ENCODE data around the gene TMEM107.
A peak's percentile ranks its signal among the peaks of the same experiment; 100 is the strongest.
"Not testable (repeated sequence)": the region's sequence is repeated elsewhere in the genome, so short reads cannot be mapped to it uniquely, and the experiment has no call there.

Gene TMEM107

GRCh38 chr17:8173056-8173870 lies 2.9 kb downstream of the TMEM107 start:
- Histone ChIP-seq H3K4me1 (ENCODE audit: control insufficient read depth, insufficient read depth, low read length, poor library complexity, severe bottlenecking) (no peaks in the 10 kb centered on the region), H3K4me3 (ENCODE audit: extremely low read depth, insufficient read depth, low read length, poor library complexity, severe bottlenecking) (peak overlapping the region; percentile 37), H3K9me3 (ENCODE audit: control insufficient read depth, low read length) (no peaks in the 10 kb centered on the region), H3K36me3 (ENCODE audit: control insufficient read depth, insufficient read depth, low read length) (no peaks in the 10 kb centered on the region), H3K27ac (ENCODE audit: low read depth, low read length, severe bottlenecking) (peak overlapping the region; percentile 94)
- WGBS, 2 experiments (ENCODE audit: insufficient coverage in 2 of 2), result 0 to 2% methylated on average over 20 to 21 of the region's 23 CpGs

GRCh38 chr17:8170186-8170585 lies 6.0 kb downstream of the TMEM107 start:
- not testable (repeated sequence) for H3K4me3 ChIP-seq (ENCODE audit: extremely low read depth, insufficient read depth, low read length, poor library complexity, severe bottlenecking); H3K4me1 ChIP-seq (ENCODE audit: control insufficient read depth, insufficient read depth, low read length, poor library complexity, severe bottlenecking); H3K27ac ChIP-seq (ENCODE audit: low read depth, low read length, severe bottlenecking); H3K9me3 ChIP-seq (ENCODE audit: control insufficient read depth, low read length); H3K36me3 ChIP-seq (ENCODE audit: control insufficient read depth, insufficient read depth, low read length)
- WGBS, 2 experiments (ENCODE audit: insufficient coverage in 2 of 2), result 88 to 96% methylated on average over 5 to 10 of the region's 19 CpGs

- H3K4me3 ChIP-seq (ENCODE audit: extremely low read depth, insufficient read depth, low read length, poor library complexity, severe bottlenecking), result no peak overlapping the region
- H3K27ac ChIP-seq (ENCODE audit: low read depth, low read length, severe bottlenecking), result no peak overlapping the region
- no peaks in the 10 kb centered on the region for H3K36me3 ChIP-seq (ENCODE audit: control insufficient read depth, insufficient read depth, low read length)
- H3K9me3 ChIP-seq (ENCODE audit: control insufficient read depth, low read length), result no peaks in the 10 kb centered on the region
- 88 to 93% methylated on average over 3 of the region's 3 CpGs for WGBS, 2 experiments (ENCODE audit: insufficient coverage in 2 of 2)
- H3K4me1 ChIP-seq (ENCODE audit: control insufficient read depth, insufficient read depth, low read length, poor library complexity, severe bottlenecking), result peaks cover 20% of the 10 kb centered on the region
Measured at GRCh38 chr17:8167526-8167925, 8.7 kb downstream of the TMEM107 start.

- Histone ChIP-seq H3K36me3 (ENCODE audit: control insufficient read depth, insufficient read depth, low read length) (peaks cover 1% of the 10 kb centered on the region), H3K9me3 (ENCODE audit: control insufficient read depth, low read length) (no peaks in the 10 kb centered on the region), H3K27ac (ENCODE audit: low read depth, low read length, severe bottlenecking) (no peak overlapping the region), H3K4me1 (ENCODE audit: control insufficient read depth, insufficient read depth, low read length, poor library complexity, severe bottlenecking) (peaks cover 22% of the 10 kb centered on the region), H3K4me3 (ENCODE audit: extremely low read depth, insufficient read depth, low read length, poor library complexity, severe bottlenecking) (no peak overlapping the region)
- 88 to 97% methylated on average over 4 of the region's 6 CpGs for WGBS, 2 experiments (ENCODE audit: insufficient coverage in 2 of 2)
Measured at GRCh38 chr17:8166731-8167130, 9.4 kb downstream of the TMEM107 start.

- H3K27ac ChIP-seq (ENCODE audit: low read depth, low read length, severe bottlenecking), result no peak overlapping the region
- no peak overlapping the region for H3K4me3 ChIP-seq (ENCODE audit: extremely low read depth, insufficient read depth, low read length, poor library complexity, severe bottlenecking)
- 53 to 87% methylated on average over 2 to 5 of the region's 6 CpGs for WGBS, 2 experiments (ENCODE audit: insufficient coverage in 2 of 2)
- no peaks in the 10 kb centered on the region for H3K9me3 ChIP-seq (ENCODE audit: control insufficient read depth, low read length)
- peaks cover 17% of the 10 kb centered on the region for H3K36me3 ChIP-seq (ENCODE audit: control insufficient read depth, insufficient read depth, low read length)
- peaks cover 34% of the 10 kb centered on the region for H3K4me1 ChIP-seq (ENCODE audit: control insufficient read depth, insufficient read depth, low read length, poor library complexity, severe bottlenecking)
Measured at GRCh38 chr17:8164815-8165131, 11.4 kb downstream of the TMEM107 start.

GRCh38 chr17:8163978-8164814 lies 12.0 kb downstream of the TMEM107 start:
- 30 to 40% methylated on average over 3 to 4 of the region's 13 CpGs for WGBS, 2 experiments (ENCODE audit: insufficient coverage in 2 of 2)
- peaks cover 23% of the 10 kb centered on the region for H3K36me3 ChIP-seq (ENCODE audit: control insufficient read depth, insufficient read depth, low read length)

GRCh38 chr17:8162997-8163977 lies 12.9 kb downstream of the TMEM107 start:
- Histone ChIP-seq H3K9me3 (ENCODE audit: control insufficient read depth, low read length) (no peaks in the 10 kb centered on the region), H3K4me3 (ENCODE audit: extremely low read depth, insufficient read depth, low read length, poor library complexity, severe bottlenecking) (peak overlapping the region; percentile 98), H3K27ac (ENCODE audit: low read depth, low read length, severe bottlenecking) (peak overlapping the region; percentile 80), H3K4me1 (ENCODE audit: control insufficient read depth, insufficient read depth, low read length, poor library complexity, severe bottlenecking) (peaks cover 34% of the 10 kb centered on the region), H3K36me3 (ENCODE audit: control insufficient read depth, insufficient read depth, low read length) (peaks cover 28% of the 10 kb centered on the region)
- 2 to 4% methylated on average over 10 to 32 of the region's 55 CpGs for WGBS, 2 experiments (ENCODE audit: insufficient coverage in 2 of 2)

More at GRCh38 chr17:8163978-8164814, 12.0 kb downstream of the TMEM107 start:
- Histone ChIP-seq H3K4me1 (ENCODE audit: control insufficient read depth, insufficient read depth, low read length, poor library complexity, severe bottlenecking) (peaks cover 34% of the 10 kb centered on the region), H3K27ac (ENCODE audit: low read depth, low read length, severe bottlenecking) (peak overlapping the region; percentile 39), H3K9me3 (ENCODE audit: control insufficient read depth, low read length) (no peaks in the 10 kb centered on the region), H3K4me3 (ENCODE audit: extremely low read depth, insufficient read depth, low read length, poor library complexity, severe bottlenecking) (peak overlapping the region; percentile 98)

- 1% methylated on average over 51 to 72 of the region's 75 CpGs for WGBS, 2 experiments (ENCODE audit: insufficient coverage in 2 of 2)
- peak within 1 kb of the TSS; percentile 98 for H3K4me3 ChIP-seq (ENCODE audit: extremely low read depth, insufficient read depth, low read length, poor library complexity, severe bottlenecking)
- H3K9me3 ChIP-seq (ENCODE audit: control insufficient read depth, low read length), result no peaks in the 10 kb centered on the region
- H3K27ac ChIP-seq (ENCODE audit: low read depth, low read length, severe bottlenecking), result peak within 1 kb of the TSS; percentile 84
- H3K36me3 ChIP-seq (ENCODE audit: control insufficient read depth, insufficient read depth, low read length), result peaks cover 29% of the 10 kb centered on the region
- H3K4me1 ChIP-seq (ENCODE audit: control insufficient read depth, insufficient read depth, low read length, poor library complexity, severe bottlenecking), result peaks cover 34% of the 10 kb centered on the region
Measured at GRCh38 chr17:8162233-8162996, 13.8 kb downstream of the TMEM107 start, which contains the start of gene VAMP2. TSS of gene VAMP2 (minus strand) at chr17:8162948. CDS start at chr17:8162879, 69 bp downstream.

GRCh38 chr17:8161289-8162232 lies 14.6 kb downstream of the TMEM107 start:
- 95 to 96% methylated on average over 12 to 16 of the region's 19 CpGs for WGBS, 2 experiments (ENCODE audit: insufficient coverage in 2 of 2)
- no peaks in the 10 kb centered on the region for H3K9me3 ChIP-seq (ENCODE audit: control insufficient read depth, low read length)
- H3K4me1 ChIP-seq (ENCODE audit: control insufficient read depth, insufficient read depth, low read length, poor library complexity, severe bottlenecking), result peaks cover 34% of the 10 kb centered on the region
- H3K4me3 ChIP-seq (ENCODE audit: extremely low read depth, insufficient read depth, low read length, poor library complexity, severe bottlenecking), result peak overlapping the region; percentile 98
- no peak overlapping the region for H3K27ac ChIP-seq (ENCODE audit: low read depth, low read length, severe bottlenecking)
- H3K36me3 ChIP-seq (ENCODE audit: control insufficient read depth, insufficient read depth, low read length), result peaks cover 29% of the 10 kb centered on the region

Measured in mesodermal cell (in vitro differentiated cells).